Neuronal stem cell (in vitro differentiated cells): ENCODE data around the gene CEMIP.

Experiments used
- DNase-seq: peaks from one replicate; pipeline ENCODE4 v3.0.0-alpha.2; 2013; ENCODE audit warnings: low spot score
- H2AFZ ChIP-seq: one replicate; pipeline ENCODE4 v1.6.1; 2013; ENCODE audit warnings: mild to moderate bottlenecking, low read length, inconsistent platforms
- H2AK5ac ChIP-seq: 2 replicates; pipeline ENCODE4 v1.6.1; 2013; ENCODE audit warnings: low read depth, mild to moderate bottlenecking, inconsistent platforms, low read length, moderate library complexity, mixed read lengths
- H2BK120ac ChIP-seq: 2 replicates; pipeline ENCODE4 v1.6.1; 2013; ENCODE audit warnings: low read depth, mild to moderate bottlenecking, inconsistent platforms, low read length, moderate library complexity, mixed read lengths
- H2BK12ac ChIP-seq: one replicate; pipeline ENCODE4 v1.6.1; 2013; ENCODE audit warnings: low read length, inconsistent platforms
- H2BK15ac ChIP-seq: 2 replicates; pipeline ENCODE4 v1.6.1; 2013; ENCODE audit warnings: mild to moderate bottlenecking, low read length, inconsistent platforms, mixed read lengths
- H2BK5ac ChIP-seq: one replicate; pipeline ENCODE4 v1.6.1; 2013; ENCODE audit warnings: inconsistent platforms, mild to moderate bottlenecking, low read length, moderate library complexity
- H3K14ac ChIP-seq: one replicate; pipeline ENCODE4 v1.6.1; 2013; ENCODE audit warnings: low read length, inconsistent platforms
- H3K18ac ChIP-seq: 2 replicates; pipeline ENCODE4 v1.6.1; 2013; ENCODE audit warnings: low read length, inconsistent platforms
- H3K23ac ChIP-seq: 2 replicates; pipeline ENCODE4 v1.6.1; 2013; ENCODE audit warnings: low read depth, mild to moderate bottlenecking, mixed read lengths, low read length, inconsistent platforms; ENCODE audit not compliant: poor library complexity
- H3K27ac ChIP-seq: replicated peaks from 3 replicates; pipeline ENCODE4 v1.5.1; 2013; ENCODE audit warnings: low read length, inconsistent platforms
- H3K27me3 ChIP-seq, 3 experiments: 2 replicates each; pipeline ENCODE4 v1.6.1; 2013; ENCODE audit warnings: low read length in 3 of 3, mild to moderate bottlenecking in 2 of 3, inconsistent platforms in 1 of 3, low read depth in 1 of 3, mixed read lengths in 1 of 3, moderate library complexity in 1 of 3; ENCODE audit not compliant: control insufficient read depth in 3 of 3, insufficient read depth in 3 of 3
- H3K36me3 ChIP-seq, 2 donors: replicated peaks in 1 of 2; 2 replicates each; pipeline ENCODE4 v1.6.1; 2013; ENCODE audit warnings: low read length in 2 of 2; ENCODE audit not compliant: control insufficient read depth in 2 of 2, insufficient read depth in 2 of 2
- H3K4ac ChIP-seq: 2 replicates; pipeline ENCODE4 v1.6.1; 2013; ENCODE audit warnings: inconsistent platforms, mild to moderate bottlenecking, low read length, moderate library complexity
- H3K4me1 ChIP-seq, 2 donors: 1 replicate in 1 of 2; 2 replicates in 1 of 2; pipeline ENCODE4 v1.6.1; 2013; ENCODE audit warnings: low read length in 2 of 2, low read depth in 1 of 2; ENCODE audit not compliant: control insufficient read depth in 2 of 2, insufficient read depth in 1 of 2
- H3K4me2 ChIP-seq: one replicate; pipeline ENCODE4 v1.6.1; 2013; ENCODE audit warnings: mild to moderate bottlenecking, low read length, inconsistent platforms; ENCODE audit not compliant: insufficient read depth, poor library complexity, severe bottlenecking
- H3K4me3 ChIP-seq, 2 donors: 2 replicates each; pipeline ENCODE4 v1.5.1; 2013; ENCODE audit warnings: low read length in 2 of 2, mild to moderate bottlenecking in 2 of 2, inconsistent platforms in 1 of 2, moderate library complexity in 1 of 2
- H3K79me1 ChIP-seq: one replicate; pipeline ENCODE4 v1.6.1; 2013; ENCODE audit warnings: low read depth, mild to moderate bottlenecking, inconsistent platforms, low read length, moderate library complexity
- H3K9ac ChIP-seq: one replicate; pipeline ENCODE4 v1.6.1; 2013; ENCODE audit warnings: mild to moderate bottlenecking, low read depth, low read length, inconsistent platforms; ENCODE audit not compliant: poor library complexity
- H3K9me3 ChIP-seq, 2 donors: replicated peaks in 1 of 2; 2 replicates each; pipeline versions ENCODE3 to v1.6.1; 2013; ENCODE audit warnings: low read length in 2 of 2, mild to moderate bottlenecking in 2 of 2, inconsistent platforms in 1 of 2, low read depth in 1 of 2, mixed read lengths in 1 of 2, moderate library complexity in 1 of 2; ENCODE audit not compliant: control insufficient read depth in 2 of 2, insufficient read depth in 1 of 2
- H4K8ac ChIP-seq: one replicate; pipeline ENCODE4 v1.6.1; 2013; ENCODE audit warnings: low read depth, mild to moderate bottlenecking, inconsistent platforms, low read length, moderate library complexity
- H4K91ac ChIP-seq: one replicate; pipeline ENCODE4 v1.6.1; 2013; ENCODE audit warnings: low read length, low read depth, mild to moderate bottlenecking, inconsistent platforms; ENCODE audit not compliant: poor library complexity
- WGBS, 2 donors: extraction: QIAGEN DNeasy Blood & Tissue Kit; methylation state at CpG; one replicate each; pipeline ENCODE4 v1.1.7; 2013; ENCODE audit warnings: missing lambda C conversion rate in 2 of 2, mixed read lengths in 1 of 2; ENCODE audit not compliant: insufficient read length in 2 of 2, insufficient replicate concordance in 1 of 2; ENCODE audit errors: extremely low coverage in 2 of 2; 5-methylcytosine and 5-hydroxymethylcytosine counted together

CEMIP gene

DNA sequence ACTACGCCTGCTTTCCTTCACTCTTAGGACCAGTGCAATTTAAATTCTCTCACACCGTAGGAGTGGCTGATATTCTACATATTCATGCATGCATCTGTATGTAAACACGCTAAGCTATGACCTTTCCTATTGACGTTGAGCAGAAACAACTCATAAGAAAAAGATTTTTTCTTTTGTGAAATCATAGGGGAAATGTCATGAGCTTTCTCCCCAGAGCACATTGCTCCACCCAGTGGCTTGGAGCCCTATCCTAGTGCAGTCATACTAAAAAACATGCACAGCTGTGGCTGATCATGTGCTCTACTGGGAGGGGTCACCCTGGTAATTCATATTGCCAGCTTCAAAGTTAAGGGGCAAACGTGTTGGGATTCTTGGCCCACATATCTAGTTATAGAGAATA is 212.3 kb downstream of the CEMIP start:
- Histone ChIP-seq H2AK5ac (no peak overlapping the region), H3K4me3 (no peak overlapping the region), H4K8ac (no peak overlapping the region), H3K36me3 (peaks cover 0 to 9% of the 10 kb centered on the region in 2 donors), H4K91ac (no peak overlapping the region), H3K4ac (no peak overlapping the region), H3K4me2 (no peak overlapping the region), H3K27ac (no peak overlapping the region), H3K9ac (no peak overlapping the region), H2BK5ac (no peak overlapping the region), H3K27me3 (no peaks in the 10 kb centered on the region), H2BK12ac (no peak overlapping the region), H3K79me1 (no peaks in the 10 kb centered on the region), H3K23ac (no peak overlapping the region), H2BK15ac (no peak overlapping the region), H3K9me3 (no peaks in the 10 kb centered on the region), H3K4me1 (peaks cover 4 to 13% of the 10 kb centered on the region in 2 donors), H2BK120ac (no peak overlapping the region), H2AFZ (no peak overlapping the region), H3K18ac (no peak overlapping the region), H3K14ac (no peak overlapping the region)
- WGBS, 2 donors: no CpG with 5 or more reads among the region's 5 CpGs
- no peak for DNase-seq

DNA sequence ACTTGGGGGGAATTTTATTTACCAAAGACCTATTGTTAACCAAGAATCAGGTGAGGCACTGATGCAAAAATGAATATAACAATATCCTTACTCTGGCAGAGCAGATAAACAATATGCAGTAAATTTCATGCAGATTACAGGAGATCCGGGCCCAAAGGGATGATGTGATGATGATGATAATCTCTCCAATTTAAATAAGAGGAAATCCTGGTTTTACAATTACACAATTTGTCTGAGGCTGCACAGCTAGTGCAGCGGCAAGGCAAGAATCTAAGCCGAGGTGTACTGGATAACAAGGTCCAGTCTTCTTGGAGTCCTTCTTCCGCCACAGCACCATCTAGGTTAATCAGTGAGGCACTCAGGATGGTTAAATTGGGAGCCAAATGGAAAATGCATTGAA is 212.8 kb downstream of the CEMIP start:
- H3K4me1 ChIP-seq: peaks cover 4 to 11% of the 10 kb centered on the region in 2 donors
- H2BK120ac ChIP-seq: no peak overlapping the region
- H3K27ac ChIP-seq: no peak overlapping the region
- H3K4ac ChIP-seq: no peak overlapping the region
- H3K23ac ChIP-seq: no peak overlapping the region
- no peak overlapping the region for H2BK5ac ChIP-seq
- no peak overlapping the region for H3K14ac ChIP-seq
- H3K4me3 ChIP-seq: no peak overlapping the region
- H3K27me3 ChIP-seq: no peaks in the 10 kb centered on the region
- no peaks in the 10 kb centered on the region for H3K9me3 ChIP-seq
- H3K36me3 ChIP-seq: peaks cover 0 to 3% of the 10 kb centered on the region in 2 donors
- DNase-seq: no peak
- no peak overlapping the region for H2AFZ ChIP-seq
- no peak overlapping the region for H3K9ac ChIP-seq
- H3K18ac ChIP-seq: no peak overlapping the region
- H2BK15ac ChIP-seq: no peak overlapping the region
- WGBS, 2 donors: no CpG with 5 or more reads among the region's 4 CpGs
- no peak overlapping the region for H4K8ac ChIP-seq
- no peak overlapping the region for H2BK12ac ChIP-seq
- H3K4me2 ChIP-seq: no peak overlapping the region
- no peaks in the 10 kb centered on the region for H3K79me1 ChIP-seq
- no peak overlapping the region for H4K91ac ChIP-seq
- no peak overlapping the region for H2AK5ac ChIP-seq

- no peak overlapping the region for H2BK12ac ChIP-seq
- no peak overlapping the region for H4K8ac ChIP-seq
- H2BK5ac ChIP-seq: no peak overlapping the region
- no peak overlapping the region for H2BK120ac ChIP-seq
- H3K4me1 ChIP-seq: peaks cover 4 to 11% of the 10 kb centered on the region in 2 donors
- DNase-seq: no peak
- H3K27ac ChIP-seq: no peak overlapping the region
- H2AK5ac ChIP-seq: no peak overlapping the region
- H3K18ac ChIP-seq: no peak overlapping the region
- no peak overlapping the region for H3K4me3 ChIP-seq
- H2AFZ ChIP-seq: no peak overlapping the region
- H3K9me3 ChIP-seq: no peaks in the 10 kb centered on the region
- no peak overlapping the region for H2BK15ac ChIP-seq
- H3K4me2 ChIP-seq: no peak overlapping the region
- WGBS, 2 donors: no CpG with 5 or more reads among the region's 1 CpG
- no peaks in the 10 kb centered on the region for H3K27me3 ChIP-seq
- H3K14ac ChIP-seq: no peak overlapping the region
- H3K79me1 ChIP-seq: no peaks in the 10 kb centered on the region
- H3K4ac ChIP-seq: no peak overlapping the region
- no peak overlapping the region for H3K9ac ChIP-seq
- no peak overlapping the region for H3K23ac ChIP-seq
- no peak overlapping the region for H4K91ac ChIP-seq
- no peaks in the 10 kb centered on the region for H3K36me3 ChIP-seq
Measured at GRCh38 chr15:80992441-80992840, 213.3 kb downstream of the CEMIP start.

DNA sequence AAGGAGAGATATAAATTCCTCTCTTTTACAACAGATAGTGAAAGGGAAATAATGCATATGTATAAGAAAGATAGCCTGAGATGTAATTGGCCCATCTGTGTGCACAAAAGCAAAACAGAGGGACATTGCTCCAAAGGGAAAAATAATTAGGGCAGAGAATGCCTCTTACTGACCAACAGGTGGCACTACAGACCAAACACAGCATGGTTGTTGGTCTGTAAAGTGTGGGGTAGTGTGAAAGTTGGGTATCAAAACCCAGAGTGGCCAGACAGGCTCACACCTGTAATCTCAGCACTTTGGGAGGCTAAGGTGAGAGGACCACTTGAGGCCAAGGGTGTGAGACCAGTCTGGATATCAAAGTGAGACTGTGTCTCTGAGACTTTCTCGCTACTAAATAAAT is 217.1 kb downstream of the CEMIP start:
- Histone ChIP-seq H3K9me3 (peaks cover 0 to 2% of the 10 kb centered on the region in 2 donors), H3K9ac (no peak overlapping the region), H2BK12ac (no peak overlapping the region), H2BK5ac (no peak overlapping the region), H3K36me3 (no peaks in the 10 kb centered on the region), H3K23ac (no peak overlapping the region), H3K4ac (no peak overlapping the region), H3K4me1 (peaks cover 2 to 10% of the 10 kb centered on the region in 2 donors), H3K27me3 (no peaks in the 10 kb centered on the region), H3K14ac (no peak overlapping the region), H4K8ac (no peak overlapping the region), H3K79me1 (peaks cover 3% of the 10 kb centered on the region), H3K4me3 (no peak overlapping the region), H2BK120ac (no peak overlapping the region), H3K4me2 (no peak overlapping the region), H2AK5ac (no peak overlapping the region), H3K27ac (no peak overlapping the region), H2BK15ac (no peak overlapping the region), H4K91ac (no peak overlapping the region), H2AFZ (no peak overlapping the region), H3K18ac (no peak overlapping the region)
- DNase-seq: no peak
- no CpG with 5 or more reads among the region's 1 CpG for WGBS, 2 donors
